Astrocyte of the hippocampus (primary cell): Measurements from ENCODE around the gene SLC8A2.

Source experiments
- DNase-seq: peaks from one replicate; pipeline ENCODE4 v3.0.0; 2011; ENCODE audit warnings: low read depth, low spot score

Gene SLC8A2

DNA sequence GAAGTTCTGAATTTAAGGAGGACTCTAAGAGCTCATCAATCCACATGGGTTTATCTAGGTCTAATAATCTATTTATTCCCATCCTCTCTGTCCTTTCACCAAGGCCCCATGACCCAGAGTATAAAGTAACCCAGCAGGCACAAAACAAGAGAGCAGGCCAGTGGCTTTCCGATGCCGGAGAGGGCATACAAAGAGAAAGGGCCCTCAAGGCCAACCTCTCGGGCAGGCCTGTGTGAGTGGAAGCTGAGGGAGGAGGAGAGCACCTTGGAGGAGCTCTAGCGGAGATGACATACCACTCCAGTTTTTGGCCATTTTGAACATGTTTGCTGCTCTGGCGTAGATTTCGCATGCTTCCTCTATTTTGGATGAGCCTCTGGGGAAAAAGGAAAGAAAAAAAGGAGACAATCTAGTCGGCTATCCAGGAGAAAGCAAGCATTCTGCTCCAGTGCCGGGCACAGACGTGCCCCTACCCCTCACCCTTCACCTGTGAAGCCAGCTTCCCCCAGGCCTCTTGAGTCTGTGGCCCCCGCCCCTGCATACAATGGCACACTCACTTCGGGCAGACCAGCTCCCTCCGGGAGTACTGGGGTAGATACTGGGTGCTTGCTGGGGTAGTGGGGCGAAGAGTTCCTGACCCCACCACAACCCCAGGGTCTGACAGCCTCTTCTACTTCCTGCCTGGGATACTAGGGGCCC lies 31.6 kb upstream of the SLC8A2 start:
- no peak for DNase-seq

DNA sequence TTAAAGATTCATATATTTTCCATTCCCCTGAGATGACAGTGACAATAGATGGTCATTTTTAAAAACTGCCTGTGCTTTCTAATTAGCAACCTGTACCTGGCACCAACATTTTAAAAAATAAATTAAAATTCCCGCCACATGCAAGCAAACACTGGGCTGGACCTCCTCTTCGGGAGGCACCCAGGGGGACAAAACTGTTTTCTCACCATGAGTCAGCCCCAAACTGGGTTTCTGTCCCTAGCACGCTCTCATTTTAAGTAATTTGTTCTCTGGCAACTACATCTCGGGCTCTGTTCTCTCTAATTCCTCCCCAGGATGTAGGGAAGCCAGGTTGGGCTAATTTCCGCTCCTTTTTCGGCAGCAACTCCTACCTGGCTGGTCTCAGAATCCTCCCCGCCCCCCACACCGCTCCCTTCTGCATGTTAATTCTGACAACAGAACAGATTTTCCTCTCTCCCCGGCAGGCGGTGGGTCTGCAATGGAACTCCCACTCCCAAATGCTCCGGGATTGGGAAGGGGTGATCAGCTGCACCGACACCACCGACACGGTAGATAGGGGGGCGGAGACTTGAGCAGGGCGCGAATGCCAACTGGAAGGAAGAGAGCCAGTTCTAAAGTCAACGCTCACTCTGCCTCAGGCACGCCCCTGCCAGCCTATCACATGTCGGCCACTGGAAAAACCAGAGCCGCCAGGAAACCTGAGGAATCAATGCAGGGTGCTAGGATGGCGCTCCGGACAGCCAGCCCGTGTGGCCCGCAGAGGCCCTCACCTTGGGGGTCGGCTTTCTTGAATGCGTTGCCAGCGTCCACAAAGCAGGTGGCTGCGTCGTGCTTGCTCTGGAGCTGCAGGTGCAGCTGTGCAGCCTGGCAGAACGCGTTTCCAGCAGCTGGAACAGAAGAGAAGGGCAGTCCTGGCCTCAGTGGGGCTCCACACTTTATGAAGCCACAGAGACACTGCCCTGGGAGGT lies 28.5 kb upstream of the SLC8A2 start:
- DNase-seq = no peak

GRCh38 chr19:47499371-47499770 lies 27.7 kb upstream of the SLC8A2 start:
- DNase-seq = no peak

GRCh38 chr19:47498561-47498960 lies 26.9 kb upstream of the SLC8A2 start:
- no peak for DNase-seq

DNA sequence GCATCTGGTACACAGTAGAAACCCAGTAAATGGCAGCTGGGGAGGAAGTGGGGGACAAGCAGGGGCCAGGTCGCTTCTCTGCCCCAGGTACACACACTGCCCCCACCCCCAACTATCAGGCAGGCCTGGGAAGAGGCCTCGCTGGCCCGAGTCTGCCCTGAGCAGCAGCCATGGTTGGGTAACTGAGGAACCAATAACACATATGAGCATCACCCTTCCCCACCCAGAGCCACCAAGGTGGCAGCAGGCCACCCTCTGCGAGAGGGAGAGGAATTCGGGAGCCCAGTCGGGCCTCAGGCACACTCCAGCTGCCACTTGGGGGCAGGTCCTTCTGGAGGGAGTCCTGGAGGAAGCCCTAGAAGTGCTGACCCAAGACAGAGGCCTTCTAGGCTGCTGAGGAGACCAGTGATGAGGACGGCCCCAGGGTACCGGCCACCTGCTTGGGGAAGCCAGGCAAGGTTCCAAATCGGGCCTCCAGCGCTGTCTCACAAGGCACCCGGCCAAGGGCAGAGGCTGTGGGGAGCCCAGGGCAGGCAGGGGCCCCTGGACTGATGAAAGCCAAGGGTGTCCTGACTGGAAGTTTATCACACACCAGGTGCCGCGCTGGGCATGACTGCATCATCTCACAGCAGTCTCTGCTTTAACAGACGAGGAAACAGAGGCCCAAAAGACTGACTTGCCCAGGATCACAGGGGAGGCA lies 26.3 kb upstream of the SLC8A2 start:
- DNase-seq = no peak

- DNase-seq = no peak
Measured at GRCh38 chr19:47497050-47497766, 25.5 kb upstream of the SLC8A2 start.

- no peak for DNase-seq
Measured at GRCh38 chr19:47495478-47496372, 24.0 kb upstream of the SLC8A2 start.

DNA sequence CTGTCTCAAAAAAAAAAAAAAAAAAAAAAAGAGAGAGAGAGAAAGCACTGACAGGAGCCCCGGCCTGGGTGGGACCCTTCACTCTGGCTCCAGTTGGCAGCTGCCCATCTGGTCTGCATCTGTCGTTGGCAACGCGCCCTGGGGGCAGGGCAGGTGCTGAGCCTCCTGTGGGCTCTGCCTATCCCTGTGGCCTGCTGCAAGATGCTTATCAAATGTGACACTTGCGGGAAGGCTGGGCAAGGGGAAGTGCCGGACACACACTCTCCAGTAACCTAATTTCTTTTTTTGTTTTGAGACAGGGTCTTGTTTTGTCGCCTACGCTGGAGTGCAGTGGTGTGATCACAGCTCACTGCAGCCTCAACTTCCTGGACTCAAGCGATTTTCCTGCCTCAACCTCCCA lies 23.0 kb upstream of the SLC8A2 start:
- no peak for DNase-seq

DNA sequence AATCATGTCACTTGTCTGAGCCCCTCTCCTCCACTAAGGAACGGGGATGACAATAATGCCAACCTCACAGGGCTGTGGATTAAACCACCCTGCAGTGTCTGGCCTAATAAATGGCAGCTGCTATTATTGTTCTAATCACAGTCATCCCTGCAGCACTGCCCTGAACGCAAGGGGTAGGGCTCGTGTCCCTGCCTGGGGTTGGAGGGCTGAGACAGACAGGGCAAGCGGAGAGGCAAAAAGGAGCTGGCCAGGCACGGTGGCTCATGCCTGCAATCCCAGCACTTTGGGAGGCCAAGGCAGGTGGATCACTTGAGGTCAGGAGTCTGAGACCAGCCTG lies 22.5 kb upstream of the SLC8A2 start:
- no peak for DNase-seq

- no peak for DNase-seq
Measured at GRCh38 chr19:47493378-47494210, 21.9 kb upstream of the SLC8A2 start.

GRCh38 chr19:47492571-47493377 lies 21.1 kb upstream of the SLC8A2 start:
- no peak for DNase-seq

GRCh38 chr19:47492137-47492533 lies 20.4 kb upstream of the SLC8A2 start:
- no peak for DNase-seq

DNA sequence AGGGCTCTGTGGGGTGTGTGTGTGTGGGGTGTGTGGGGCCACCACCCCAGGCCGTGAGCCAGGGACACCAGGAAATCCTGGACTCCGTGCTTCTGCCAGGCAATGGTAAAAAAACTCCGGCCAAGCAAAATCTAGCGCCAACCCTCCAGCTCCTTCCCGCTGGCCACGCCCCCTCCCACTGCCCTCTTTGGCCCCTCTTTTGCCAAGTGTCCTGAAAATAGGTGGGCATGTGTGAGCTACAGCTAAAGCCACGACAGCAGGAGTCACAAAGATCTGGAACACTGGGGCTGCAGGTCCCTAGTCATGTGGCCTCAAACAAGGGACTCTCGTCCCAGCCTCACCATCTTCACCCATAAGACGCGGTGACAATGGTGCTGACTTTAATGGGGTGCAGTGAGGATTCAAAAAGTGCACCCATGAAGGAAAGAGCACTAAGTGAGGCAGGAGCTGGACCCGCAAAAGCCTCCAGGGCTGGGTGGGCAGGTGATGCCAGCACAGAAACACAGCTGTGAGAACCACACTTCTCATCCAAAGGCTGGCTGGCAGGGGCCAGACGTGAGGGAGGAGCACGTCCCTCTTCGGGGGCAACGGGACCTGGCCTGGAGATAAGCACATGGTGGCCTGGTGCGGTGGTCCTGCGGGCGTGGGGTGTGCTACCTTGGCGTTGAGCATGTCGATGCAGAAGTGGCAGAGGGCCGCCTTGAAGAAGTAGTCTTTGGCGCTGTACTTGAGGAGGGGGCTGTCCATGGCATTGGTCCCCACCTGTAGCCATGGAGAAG lies 19.9 kb upstream of the SLC8A2 start:
- no peak for DNase-seq

GRCh38 chr19:47490847-47491246 lies 19.2 kb upstream of the SLC8A2 start:
- DNase-seq = no peak

DNA sequence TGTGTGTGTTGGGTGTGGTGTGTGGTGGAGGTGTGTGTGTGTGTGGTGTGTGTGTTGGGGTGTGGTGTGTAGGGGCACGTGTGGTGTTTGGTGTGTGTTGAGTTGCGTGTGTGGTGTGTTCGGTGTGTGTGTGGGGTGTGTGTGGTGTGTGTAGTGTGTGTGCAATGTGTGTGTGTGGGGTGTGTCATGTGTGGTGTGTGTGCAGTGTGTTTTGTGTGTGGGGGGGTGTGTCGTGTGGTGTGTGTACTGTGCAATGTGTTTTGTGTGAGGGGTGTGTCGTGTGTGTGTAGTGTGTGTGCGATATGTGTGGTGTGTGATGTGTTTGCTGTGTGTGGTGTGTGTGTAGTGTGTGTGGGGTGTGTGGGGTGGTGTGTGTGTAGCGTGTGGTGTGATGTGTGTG lies 18.3 kb upstream of the SLC8A2 start:
- DNase-seq = no peak

DNA sequence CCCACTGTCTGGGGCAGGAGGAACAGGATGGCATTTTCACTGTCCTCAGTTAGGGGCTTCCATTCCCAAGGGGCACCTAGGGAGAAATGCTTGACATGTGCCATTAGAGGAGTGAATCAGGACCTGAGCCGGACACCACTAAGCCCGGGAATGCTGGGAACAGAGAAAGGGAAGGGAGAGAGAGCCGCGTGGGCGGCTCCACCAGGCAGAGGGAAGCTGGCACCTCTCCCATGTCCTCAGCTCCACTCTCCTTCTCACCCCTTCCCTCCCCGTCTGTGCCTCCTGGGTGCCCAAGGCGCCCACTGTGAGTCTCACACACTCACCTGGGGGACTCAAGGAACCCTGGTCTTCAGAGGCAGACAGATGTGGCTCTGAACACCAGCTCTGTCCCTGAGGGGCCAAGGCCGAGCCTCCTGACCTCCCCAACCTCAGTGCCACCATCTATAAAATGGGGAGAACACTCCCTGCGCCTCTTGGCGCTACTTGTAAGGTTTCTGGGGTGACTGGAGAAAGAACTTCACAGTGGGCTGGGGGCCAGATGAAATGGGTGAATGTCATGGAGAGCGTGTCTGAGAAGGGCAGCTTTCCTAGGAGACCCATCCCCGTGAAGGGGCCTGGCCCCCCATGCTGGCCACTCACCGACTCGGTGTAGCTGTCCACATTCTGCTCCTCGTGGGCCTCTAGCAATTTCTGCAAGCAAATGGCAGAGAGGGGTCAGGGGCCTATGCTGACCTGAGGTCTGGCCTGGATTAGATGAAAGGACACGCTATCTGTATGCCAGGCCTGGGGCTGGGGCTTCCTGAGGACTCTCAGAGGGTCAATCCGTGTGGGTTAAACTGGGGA lies 17.6 kb upstream of the SLC8A2 start:
- no peak for DNase-seq
